HEK293 (cell line): ENCODE measurements around the gene ABCF1.

Experiments used
- BCL11A ChIP-seq: fragments of 450-650 bp; formaldehyde crosslinking; IDR thresholded peaks from 2 replicates; pipeline ENCODE4 v1.5.1; 2016; ENCODE audit warnings: low read depth, missing biosample characterization, missing genetic modification characterization
- KLF10 ChIP-seq: fragments of 450-650 bp; IDR thresholded peaks from 2 replicates; pipeline ENCODE4 v1.5.1; 2018; ENCODE audit warnings: missing biosample characterization, mild to moderate bottlenecking, missing genetic modification characterization
- SP2 ChIP-seq: fragments of 450-650 bp; formaldehyde crosslinking; IDR thresholded peaks from 2 replicates; pipeline ENCODE4 v1.5.1; 2016; ENCODE audit warnings: missing biosample characterization, missing genetic modification characterization
- TRIM28 ChIP-seq: IDR thresholded peaks from 2 replicates; pipeline ENCODE4 v1.6.1; 2011; ENCODE audit warnings: low read length, control low read depth, borderline replicate concordance
- ZBTB20 ChIP-seq: fragments of 450-650 bp; formaldehyde crosslinking; IDR thresholded peaks from 2 replicates; pipeline ENCODE4 v1.5.1; 2016; ENCODE audit warnings: missing biosample characterization, missing genetic modification characterization
- ZNF140 ChIP-seq: fragments of 450-650 bp; formaldehyde crosslinking; IDR thresholded peaks from 2 replicates; pipeline ENCODE4 v1.5.1; 2016; ENCODE audit warnings: missing biosample characterization, missing genetic modification characterization
- ZNF174 ChIP-seq: fragments of 450-650 bp; formaldehyde crosslinking; IDR thresholded peaks from 2 replicates; pipeline ENCODE4 v1.5.0; 2017; ENCODE audit warnings: missing biosample characterization, mild to moderate bottlenecking, missing genetic modification characterization
- ZNF2 ChIP-seq: fragments of 450-650 bp; formaldehyde crosslinking; IDR thresholded peaks from 2 replicates; pipeline ENCODE4 v1.5.1; 2016; ENCODE audit warnings: missing biosample characterization, missing genetic modification characterization
- ZNF335 ChIP-seq: fragments of 450-650 bp; formaldehyde crosslinking; conservative IDR thresholded peaks from 2 replicates; pipeline ENCODE4 v1.5.1; 2016; ENCODE audit warnings: missing biosample characterization, missing genetic modification characterization
- ZNF501 ChIP-seq: fragments of 450-650 bp; formaldehyde crosslinking; IDR thresholded peaks from 2 replicates; pipeline ENCODE4 v1.5.1; 2016; ENCODE audit warnings: missing biosample characterization, missing genetic modification characterization
- ZNF768 ChIP-seq: fragments of 450-650 bp; formaldehyde crosslinking; IDR thresholded peaks from 2 replicates; pipeline ENCODE4 v1.5.1; 2018; ENCODE audit warnings: missing biosample characterization, mild to moderate bottlenecking, missing genetic modification characterization
- ZNF843 ChIP-seq: fragments of 450-650 bp; formaldehyde crosslinking; IDR thresholded peaks from 2 replicates; pipeline ENCODE4 v1.5.1; 2016; ENCODE audit warnings: missing biosample characterization, missing genetic modification characterization
- TF ChIP-seq, protein P1 (sequence below): fragments of 450-650 bp; formaldehyde crosslinking; IDR thresholded peaks from 2 replicates; pipeline ENCODE4 v1.5.1; 2017; ENCODE audit warnings: missing biosample characterization, missing genetic modification characterization
- TF ChIP-seq, protein P2 (sequence below): fragments of 450-650 bp; formaldehyde crosslinking; IDR thresholded peaks from 2 replicates; pipeline ENCODE4 v1.5.1; 2016; ENCODE audit warnings: missing biosample characterization, missing genetic modification characterization
- TF ChIP-seq, protein P3 (sequence below): fragments of 450-650 bp; IDR thresholded peaks from 2 replicates; pipeline ENCODE4 v1.5.1; 2018; ENCODE audit warnings: missing biosample characterization, missing genetic modification characterization
- TF ChIP-seq, protein P4 (sequence below): fragments of 450-650 bp; formaldehyde crosslinking; IDR thresholded peaks from 2 replicates; pipeline ENCODE4 v1.5.1; 2016; ENCODE audit warnings: missing biosample characterization, missing genetic modification characterization
- TF ChIP-seq, protein P5 (sequence below): fragments of 450-650 bp; formaldehyde crosslinking; IDR thresholded peaks from 2 replicates; pipeline ENCODE4 v1.5.1; 2017; ENCODE audit warnings: missing biosample characterization, missing genetic modification characterization

The ABCF1 gene

DNA sequence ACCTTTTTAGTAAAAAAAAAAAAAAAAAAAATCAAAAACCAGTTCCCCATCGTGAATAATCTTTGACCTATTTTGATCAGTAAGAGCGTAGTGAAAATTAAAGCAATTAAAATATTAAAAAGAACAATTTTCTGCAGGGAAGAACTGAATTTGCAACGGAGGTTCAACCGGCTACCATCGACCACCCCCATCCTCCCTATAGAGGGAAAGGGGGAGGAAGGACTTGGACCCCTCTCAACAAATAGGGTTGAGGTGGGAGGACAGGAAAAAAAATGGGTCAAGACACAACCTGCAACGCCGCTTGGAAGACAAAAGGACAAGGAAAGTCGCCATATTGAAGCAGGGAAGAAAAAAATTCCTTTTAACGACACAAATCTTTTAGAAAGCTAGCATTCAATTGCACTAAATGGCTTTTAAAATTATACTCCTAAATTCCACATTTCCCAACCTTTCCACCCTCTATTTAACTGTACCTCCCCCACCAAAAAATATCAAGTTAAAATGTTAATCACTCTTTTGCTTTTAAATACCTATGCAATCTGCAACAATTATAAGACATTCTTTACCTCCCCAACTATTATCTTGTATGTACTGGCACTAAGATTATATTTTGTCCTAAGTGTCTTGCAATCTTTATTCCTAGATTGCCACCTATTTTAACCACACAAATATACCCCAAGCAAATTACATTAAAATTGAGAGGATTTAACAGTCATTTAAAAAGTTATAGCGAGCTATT lies 44.1 kb downstream of the ABCF1 start (continued):
- TF ChIP-seq, protein P1, sequence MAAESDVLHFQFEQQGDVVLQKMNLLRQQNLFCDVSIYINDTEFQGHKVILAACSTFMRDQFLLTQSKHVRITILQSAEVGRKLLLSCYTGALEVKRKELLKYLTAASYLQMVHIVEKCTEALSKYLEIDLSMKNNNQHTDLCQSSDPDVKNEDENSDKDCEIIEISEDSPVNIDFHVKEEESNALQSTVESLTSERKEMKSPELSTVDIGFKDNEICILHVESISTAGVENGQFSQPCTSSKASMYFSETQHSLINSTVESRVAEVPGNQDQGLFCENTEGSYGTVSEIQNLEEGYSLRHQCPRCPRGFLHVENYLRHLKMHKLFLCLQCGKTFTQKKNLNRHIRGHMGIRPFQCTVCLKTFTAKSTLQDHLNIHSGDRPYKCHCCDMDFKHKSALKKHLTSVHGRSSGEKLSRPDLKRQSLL (tag by site-specific recombination), result no peak; the same call in 1 of the 2 replicates
- TF ChIP-seq ZNF2 (tag by site-specific recombination) (peak; percentile 17), ZBTB20 (peak; percentile 18; the same call in 1 of the 2 replicates), ZNF140 (tag by site-specific recombination) (no peak), KLF10 (peak; percentile 62; the same call in 1 of the 2 replicates), BCL11A (no peak), ZNF501 (tag by site-specific recombination) (no peak; the same call in 1 of the 2 replicates), ZNF843 (tag by site-specific recombination) (no peak), ZNF768 (tag by site-specific recombination) (no peak), SP2 (tag by site-specific recombination) (0 out of 2 replicates have a peak, but pooled peaks have one; percentile 55), TRIM28 (peak; percentile 35; the same call in 1 of the 2 replicates), ZNF335 (tag by site-specific recombination) (peak; percentile 95), ZNF174 (tag by site-specific recombination) (no peak)
- TF ChIP-seq, protein P2, sequence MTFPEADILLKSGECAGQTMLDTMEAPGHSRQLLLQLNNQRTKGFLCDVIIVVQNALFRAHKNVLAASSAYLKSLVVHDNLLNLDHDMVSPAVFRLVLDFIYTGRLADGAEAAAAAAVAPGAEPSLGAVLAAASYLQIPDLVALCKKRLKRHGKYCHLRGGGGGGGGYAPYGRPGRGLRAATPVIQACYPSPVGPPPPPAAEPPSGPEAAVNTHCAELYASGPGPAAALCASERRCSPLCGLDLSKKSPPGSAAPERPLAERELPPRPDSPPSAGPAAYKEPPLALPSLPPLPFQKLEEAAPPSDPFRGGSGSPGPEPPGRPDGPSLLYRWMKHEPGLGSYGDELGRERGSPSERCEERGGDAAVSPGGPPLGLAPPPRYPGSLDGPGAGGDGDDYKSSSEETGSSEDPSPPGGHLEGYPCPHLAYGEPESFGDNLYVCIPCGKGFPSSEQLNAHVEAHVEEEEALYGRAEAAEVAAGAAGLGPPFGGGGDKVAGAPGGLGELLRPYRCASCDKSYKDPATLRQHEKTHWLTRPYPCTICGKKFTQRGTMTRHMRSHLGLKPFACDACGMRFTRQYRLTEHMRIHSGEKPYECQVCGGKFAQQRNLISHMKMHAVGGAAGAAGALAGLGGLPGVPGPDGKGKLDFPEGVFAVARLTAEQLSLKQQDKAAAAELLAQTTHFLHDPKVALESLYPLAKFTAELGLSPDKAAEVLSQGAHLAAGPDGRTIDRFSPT, result no peak
- TF ChIP-seq, protein P3, sequence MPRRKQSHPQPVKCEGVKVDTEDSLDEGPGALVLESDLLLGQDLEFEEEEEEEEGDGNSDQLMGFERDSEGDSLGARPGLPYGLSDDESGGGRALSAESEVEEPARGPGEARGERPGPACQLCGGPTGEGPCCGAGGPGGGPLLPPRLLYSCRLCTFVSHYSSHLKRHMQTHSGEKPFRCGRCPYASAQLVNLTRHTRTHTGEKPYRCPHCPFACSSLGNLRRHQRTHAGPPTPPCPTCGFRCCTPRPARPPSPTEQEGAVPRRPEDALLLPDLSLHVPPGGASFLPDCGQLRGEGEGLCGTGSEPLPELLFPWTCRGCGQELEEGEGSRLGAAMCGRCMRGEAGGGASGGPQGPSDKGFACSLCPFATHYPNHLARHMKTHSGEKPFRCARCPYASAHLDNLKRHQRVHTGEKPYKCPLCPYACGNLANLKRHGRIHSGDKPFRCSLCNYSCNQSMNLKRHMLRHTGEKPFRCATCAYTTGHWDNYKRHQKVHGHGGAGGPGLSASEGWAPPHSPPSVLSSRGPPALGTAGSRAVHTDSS, result no peak
- TF ChIP-seq, protein P4, sequence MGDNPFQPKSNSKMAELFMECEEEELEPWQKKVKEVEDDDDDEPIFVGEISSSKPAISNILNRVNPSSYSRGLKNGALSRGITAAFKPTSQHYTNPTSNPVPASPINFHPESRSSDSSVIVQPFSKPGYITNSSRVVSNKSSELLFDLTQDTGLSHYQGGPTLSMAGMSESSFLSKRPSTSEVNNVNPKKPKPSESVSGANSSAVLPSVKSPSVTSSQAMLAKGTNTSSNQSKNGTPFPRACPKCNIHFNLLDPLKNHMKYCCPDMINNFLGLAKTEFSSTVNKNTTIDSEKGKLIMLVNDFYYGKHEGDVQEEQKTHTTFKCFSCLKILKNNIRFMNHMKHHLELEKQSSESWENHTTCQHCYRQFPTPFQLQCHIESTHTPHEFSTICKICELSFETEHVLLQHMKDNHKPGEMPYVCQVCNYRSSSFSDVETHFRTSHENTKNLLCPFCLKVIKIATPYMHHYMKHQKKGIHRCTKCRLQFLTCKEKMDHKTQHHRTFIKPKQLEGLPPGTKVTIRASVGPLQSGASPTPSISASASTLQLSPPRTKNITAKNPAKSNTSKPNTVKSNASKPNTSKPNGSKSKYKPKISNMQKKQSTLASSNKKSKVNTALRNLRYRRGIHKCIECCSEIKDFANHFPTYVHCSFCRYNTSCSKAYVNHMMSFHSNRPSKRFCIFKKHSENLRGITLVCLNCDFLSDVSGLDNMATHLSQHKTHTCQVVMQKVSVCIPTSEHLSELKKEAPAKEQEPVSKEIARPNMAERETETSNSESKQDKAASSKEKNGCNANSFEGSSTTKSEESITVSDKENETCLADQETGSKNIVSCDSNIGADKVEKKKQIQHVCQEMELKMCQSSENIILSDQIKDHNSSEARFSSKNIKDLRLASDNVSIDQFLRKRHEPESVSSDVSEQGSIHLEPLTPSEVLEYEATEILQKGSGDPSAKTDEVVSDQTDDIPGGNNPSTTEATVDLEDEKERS (tag by site-specific recombination), result no peak
- TF ChIP-seq, protein P5, sequence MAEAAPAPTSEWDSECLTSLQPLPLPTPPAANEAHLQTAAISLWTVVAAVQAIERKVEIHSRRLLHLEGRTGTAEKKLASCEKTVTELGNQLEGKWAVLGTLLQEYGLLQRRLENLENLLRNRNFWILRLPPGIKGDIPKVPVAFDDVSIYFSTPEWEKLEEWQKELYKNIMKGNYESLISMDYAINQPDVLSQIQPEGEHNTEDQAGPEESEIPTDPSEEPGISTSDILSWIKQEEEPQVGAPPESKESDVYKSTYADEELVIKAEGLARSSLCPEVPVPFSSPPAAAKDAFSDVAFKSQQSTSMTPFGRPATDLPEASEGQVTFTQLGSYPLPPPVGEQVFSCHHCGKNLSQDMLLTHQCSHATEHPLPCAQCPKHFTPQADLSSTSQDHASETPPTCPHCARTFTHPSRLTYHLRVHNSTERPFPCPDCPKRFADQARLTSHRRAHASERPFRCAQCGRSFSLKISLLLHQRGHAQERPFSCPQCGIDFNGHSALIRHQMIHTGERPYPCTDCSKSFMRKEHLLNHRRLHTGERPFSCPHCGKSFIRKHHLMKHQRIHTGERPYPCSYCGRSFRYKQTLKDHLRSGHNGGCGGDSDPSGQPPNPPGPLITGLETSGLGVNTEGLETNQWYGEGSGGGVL (tag by site-specific recombination), result peak; percentile 76
